ENCODE results near the gene SRRM2. TPM values are rescaled to one million over a fixed set of nuclear protein-coding genes. Genes with fewer than 3 reads are reported as not detected.
A peak's percentile ranks its signal among the peaks of the same experiment; 100 is the strongest.

Gene SRRM2
- total RNA-seq, 2 donors from 2014 or later = 118 to 174 TPM

DNA sequence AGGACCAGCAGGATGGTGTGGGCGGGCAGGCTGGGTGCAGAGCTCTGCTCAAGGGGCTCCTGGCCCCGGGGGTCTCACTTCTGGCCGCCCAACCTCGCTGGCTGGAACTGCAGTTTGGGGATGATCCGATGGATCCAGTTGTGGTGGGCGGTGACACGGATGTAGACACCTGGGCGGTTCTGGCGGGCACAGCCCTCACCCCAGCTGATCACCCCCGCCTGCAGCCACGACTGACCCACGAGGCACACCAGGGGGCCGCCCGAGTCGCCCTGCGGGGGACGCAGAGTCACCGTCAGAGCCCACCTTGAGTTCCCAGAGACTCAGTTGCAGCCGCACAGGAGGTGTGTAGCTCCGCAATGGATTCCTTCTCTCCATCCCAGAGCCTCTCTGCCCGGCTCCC, 39.9 kb upstream of the SRRM2 start:
- no peaks in the 10 kb centered on the region for H3K9me3 ChIP-seq
- DNase-seq (ENCODE audit: low spot score) = no peak

DNA sequence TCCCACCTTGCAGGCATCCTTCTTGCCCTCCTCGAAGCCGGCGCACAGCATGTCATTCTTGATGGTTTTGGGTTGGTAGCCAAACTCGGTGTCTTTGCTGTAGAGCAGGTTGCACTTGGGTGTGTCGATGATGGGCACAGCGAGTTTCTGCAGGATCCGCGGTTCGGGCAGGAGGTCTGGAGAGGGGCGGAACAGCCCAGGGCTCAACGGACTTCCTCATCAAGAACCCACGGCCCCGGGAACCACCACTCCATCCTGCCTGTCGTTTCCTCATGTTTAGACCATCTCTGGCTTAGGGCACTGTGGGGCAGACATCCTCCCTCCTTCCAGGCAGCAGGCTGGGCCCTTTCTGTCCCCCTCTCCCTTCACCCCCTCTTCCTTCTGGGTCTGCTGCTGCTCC, 38.9 kb upstream of the SRRM2 start:
- Histone ChIP-seq H3K27me3 (no peaks in the 10 kb centered on the region), H3K36me3 (peaks cover 6% of the 10 kb centered on the region), H3K4me3 (no peak overlapping the region), H3K27ac (no peak overlapping the region), H3K4me1 (peaks cover 0 to 9% of the 10 kb centered on the region in 2 donors), H3K9me3 (no peaks in the 10 kb centered on the region)
- TF ChIP-seq, protein P1, sequence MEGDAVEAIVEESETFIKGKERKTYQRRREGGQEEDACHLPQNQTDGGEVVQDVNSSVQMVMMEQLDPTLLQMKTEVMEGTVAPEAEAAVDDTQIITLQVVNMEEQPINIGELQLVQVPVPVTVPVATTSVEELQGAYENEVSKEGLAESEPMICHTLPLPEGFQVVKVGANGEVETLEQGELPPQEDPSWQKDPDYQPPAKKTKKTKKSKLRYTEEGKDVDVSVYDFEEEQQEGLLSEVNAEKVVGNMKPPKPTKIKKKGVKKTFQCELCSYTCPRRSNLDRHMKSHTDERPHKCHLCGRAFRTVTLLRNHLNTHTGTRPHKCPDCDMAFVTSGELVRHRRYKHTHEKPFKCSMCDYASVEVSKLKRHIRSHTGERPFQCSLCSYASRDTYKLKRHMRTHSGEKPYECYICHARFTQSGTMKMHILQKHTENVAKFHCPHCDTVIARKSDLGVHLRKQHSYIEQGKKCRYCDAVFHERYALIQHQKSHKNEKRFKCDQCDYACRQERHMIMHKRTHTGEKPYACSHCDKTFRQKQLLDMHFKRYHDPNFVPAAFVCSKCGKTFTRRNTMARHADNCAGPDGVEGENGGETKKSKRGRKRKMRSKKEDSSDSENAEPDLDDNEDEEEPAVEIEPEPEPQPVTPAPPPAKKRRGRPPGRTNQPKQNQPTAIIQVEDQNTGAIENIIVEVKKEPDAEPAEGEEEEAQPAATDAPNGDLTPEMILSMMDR (IDR thresholded peaks at IDR 0.05) = no peak
- DNase-seq (ENCODE audit: low spot score) = no peak

More for the DNA sequence above, 39.9 kb upstream of the SRRM2 start:
- Histone ChIP-seq H3K4me3 (no peak overlapping the region), H3K27ac (no peak overlapping the region), H3K27me3 (no peaks in the 10 kb centered on the region), H3K36me3 (peaks cover 16% of the 10 kb centered on the region), H3K4me1 (peaks cover 0 to 9% of the 10 kb centered on the region in 2 donors)
- TF ChIP-seq, protein P1 (IDR thresholded peaks at IDR 0.05) = no peak

DNA sequence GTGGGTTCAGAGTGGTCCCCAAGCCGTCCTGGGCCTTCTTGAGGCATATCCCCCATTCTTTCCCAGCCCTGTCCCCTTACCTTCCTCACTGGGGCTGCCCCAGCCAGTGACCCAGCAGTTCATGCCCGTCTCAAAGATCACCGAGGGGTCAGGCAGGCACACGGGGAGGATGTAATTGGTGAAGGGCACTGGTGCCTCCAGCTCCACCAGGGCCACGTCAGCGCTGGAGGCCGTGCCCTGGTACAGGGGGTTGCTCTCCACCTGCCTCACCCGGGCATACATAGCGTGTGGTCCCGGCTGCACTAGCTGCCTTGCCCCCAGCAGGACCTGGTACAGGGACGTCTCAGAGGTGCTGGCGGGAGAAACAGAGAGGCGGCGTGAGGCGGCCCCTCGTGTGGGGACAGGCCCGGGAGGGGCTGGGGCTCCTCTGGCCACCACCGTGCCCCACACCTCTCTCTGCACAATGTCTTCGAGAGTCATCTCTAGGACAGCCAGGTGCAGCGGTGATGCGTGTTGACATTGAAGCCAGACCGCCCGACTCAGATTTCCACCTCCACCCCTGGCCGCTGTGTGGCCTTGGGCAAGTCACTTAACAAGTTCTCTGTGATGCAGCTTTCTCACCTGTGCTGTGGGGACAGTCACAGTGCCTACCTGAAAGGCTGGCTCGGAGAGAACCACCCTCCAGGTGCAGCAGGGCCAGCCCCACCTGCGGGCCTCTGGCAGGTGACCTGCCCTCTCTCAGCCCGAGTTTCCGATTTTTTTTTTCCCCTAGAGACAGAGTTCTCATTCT, 38.3 kb upstream of the SRRM2 start:
- Histone ChIP-seq H3K9me3 (no peaks in the 10 kb centered on the region), H3K27ac (no peak overlapping the region), H3K4me3 (no peak overlapping the region), H3K4me1 (peaks cover 0 to 13% of the 10 kb centered on the region in 2 donors), H3K27me3 (no peaks in the 10 kb centered on the region), H3K36me3 (no peaks in the 10 kb centered on the region)
- DNase-seq (ENCODE audit: low spot score) = no peak
- TF ChIP-seq, protein P1 (IDR thresholded peaks at IDR 0.05) = no peak

DNA sequence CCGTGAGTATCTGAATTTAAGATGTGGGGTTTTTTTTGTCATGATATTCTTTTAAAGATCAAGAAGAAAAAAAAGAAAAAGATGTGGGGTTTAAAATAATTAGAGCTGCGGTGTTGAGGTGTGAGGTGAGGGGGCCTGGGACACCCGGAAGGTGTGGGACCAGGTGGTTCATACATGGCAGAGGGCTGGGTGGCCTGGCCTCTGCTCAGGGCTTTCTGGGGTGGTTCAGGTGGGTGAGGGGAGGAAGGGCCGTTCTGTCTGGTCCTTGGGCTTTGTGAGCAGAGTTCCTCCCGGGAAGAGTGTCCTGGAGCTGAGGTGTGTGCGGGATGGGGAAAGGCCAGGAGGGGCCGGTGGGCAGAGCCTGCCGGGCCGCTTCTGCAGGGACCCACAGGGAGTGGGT, 37.4 kb upstream of the SRRM2 start:
- Histone ChIP-seq H3K27ac (no peak overlapping the region), H3K36me3 (no peaks in the 10 kb centered on the region), H3K4me3 (no peak overlapping the region), H3K4me1 (peaks cover 0 to 21% of the 10 kb centered on the region in 2 donors), H3K27me3 (no peaks in the 10 kb centered on the region), H3K9me3 (no peaks in the 10 kb centered on the region)
- TF ChIP-seq, protein P1 (IDR thresholded peaks at IDR 0.05) = no peak
- DNase-seq (ENCODE audit: low spot score) = no peak

DNA sequence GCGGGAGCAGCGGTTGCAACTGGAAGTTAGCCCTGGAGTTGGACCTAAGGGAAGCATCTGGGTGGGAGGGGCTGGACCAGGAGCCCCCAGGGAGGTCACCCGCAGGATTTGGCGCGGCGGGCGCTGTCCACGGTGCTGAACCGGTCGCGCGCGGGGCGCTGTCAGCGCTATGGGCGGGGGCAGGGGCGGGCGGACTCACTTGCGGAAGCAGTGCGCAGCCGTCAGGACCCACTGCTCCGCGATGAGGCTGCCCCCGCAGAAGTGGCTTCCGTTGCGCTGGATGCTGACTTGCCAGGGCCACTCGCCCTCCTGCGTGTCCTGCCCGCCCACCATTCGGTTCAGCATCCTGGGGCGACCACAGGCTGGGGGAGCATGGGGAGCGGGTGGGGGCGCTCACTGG, 36.9 kb upstream of the SRRM2 start:
- TF ChIP-seq, protein P1 (IDR thresholded peaks at IDR 0.05) = no peak
- H3K27ac ChIP-seq = no peak overlapping the region
- no peaks in the 10 kb centered on the region for H3K27me3 ChIP-seq
- peak overlapping the region in 1 of 2 donors; percentile 13 for H3K4me3 ChIP-seq
- no peak for DNase-seq (ENCODE audit: low spot score)
- peaks cover 0 to 26% of the 10 kb centered on the region in 2 donors for H3K4me1 ChIP-seq
- no peaks in the 10 kb centered on the region for H3K36me3 ChIP-seq
- H3K9me3 ChIP-seq = no peaks in the 10 kb centered on the region

All from right atrium auricular region (tissue), 2 donors.